K562 (cell line): ENCODE measurements around the gene TARBP1. TPM values are rescaled to one million over a fixed set of nuclear protein-coding genes. Genes with fewer than 3 reads are reported as not detected.

Source experiments
- CEBPG ChIP-seq, 3 experiments: fragments of 200-800 bp in 1 of 3; sonication (Bioruptor generic) in 1 of 3; sonication (generic) in 1 of 3; formaldehyde crosslinking in 1 of 3; IDR thresholded peaks in 2 of 3; conservative IDR thresholded peaks in 1 of 3; 2 replicates each; pipeline versions ENCODE4 v1.6.1 to v1.8.0; 2016 to 2022; ENCODE audit warnings: missing compliant biosample characterization in 2 of 3, missing genetic modification characterization in 2 of 3, mild to moderate bottlenecking in 1 of 3, missing genetic modification reagents in 1 of 3
- CHD4 ChIP-seq: fragments of 200-600 bp; sonication (generic); IDR thresholded peaks from 3 replicates; pipeline ENCODE4 v1.6.1; 2012; ENCODE audit warnings: low read depth, mild to moderate bottlenecking, mixed read lengths, low read length, inconsistent platforms; ENCODE audit not compliant: insufficient read depth, insufficient replicate concordance, poor library complexity, severe bottlenecking
- E2F1 ChIP-seq: sonication (generic); formaldehyde crosslinking; IDR thresholded peaks from 2 replicates; pipeline ENCODE4 v1.8.1; 2023; ENCODE audit warnings: mild to moderate bottlenecking, missing genetic modification reagents, moderate library complexity
- ELK1 ChIP-seq: sonication (generic); formaldehyde crosslinking; IDR thresholded peaks from 2 replicates; pipeline ENCODE4 v1.8.1; 2022; ENCODE audit warnings: missing genetic modification reagents
- ETV6 ChIP-seq, 3 experiments: fragments of 150-350 bp in 1 of 3; sonication (generic) in 1 of 3; formaldehyde crosslinking in 1 of 3; IDR thresholded peaks; 2 replicates each; pipeline versions ENCODE4 v1.6.1 to v1.8.0; 2014 to 2022; ENCODE audit warnings: borderline replicate concordance in 2 of 3, low read depth in 2 of 3, antibody characterized with exemption in 1 of 3, low read length in 1 of 3, mild to moderate bottlenecking in 1 of 3, missing genetic modification reagents in 1 of 3
- PHF8 ChIP-seq: fragments of 200-600 bp; sonication (generic); IDR thresholded peaks from 2 replicates; pipeline ENCODE4 v1.6.1; 2012; ENCODE audit warnings: mixed run types, mild to moderate bottlenecking, inconsistent platforms, low read length, moderate library complexity, borderline replicate concordance
- STAT5B ChIP-seq: fragments of 250-450 bp; sonication (Bioruptor Pico); IDR thresholded peaks from 2 replicates; pipeline ENCODE4 v1.8.0; 2021; ENCODE audit warnings: mild to moderate bottlenecking, inconsistent platforms
- TAF7 ChIP-seq: fragments of 450-650 bp; IDR thresholded peaks from 2 replicates; pipeline ENCODE4 v1.6.1; 2016; ENCODE audit warnings: missing genetic modification characterization, missing compliant biosample characterization
- ZKSCAN8 ChIP-seq: fragments of 200-800 bp; sonication (Bioruptor generic); IDR thresholded peaks from 2 replicates; pipeline ENCODE4 v1.6.1; 2016; ENCODE audit warnings: missing genetic modification characterization, missing compliant biosample characterization
- polyA plus RNA-seq, 8 experiments: library from polyadenylated mRNA; depleted of rRNA in 4 of 8; stranded (reverse) in 5 of 8; unstranded in 3 of 8; fragments of >200 nt; fragmentation: Nextera tagmentation in 2 of 8; fragmentation: Illumina TruSeq in 1 of 8; extraction: Ambion mirVana in 2 of 8; extraction: Trizol in 1 of 8; gene quantifications; 2 replicates each; pipeline versions ENCODE4 v1.2.1 to v1.2.3, GENCODE V29; 2011 to 2014; ENCODE audit warnings: inconsistent platforms in 1 of 8, missing spikeins in 1 of 8
- total RNA-seq, 7 experiments: library from RNA; depleted of rRNA in 6 of 7; stranded (reverse); fragments of >200 nt in 6 of 7; fragmentation: Illumina TruSeq in 2 of 7; extraction: Trizol in 2 of 7; gene quantifications; 2 replicates each; pipeline versions ENCODE4 v1.2.1 to v1.2.3, GENCODE V29; 2011 to 2021; ENCODE audit warnings: low replicate concordance in 1 of 7
- TF ChIP-seq, protein P1 (sequence below): sonication (generic); formaldehyde crosslinking; IDR thresholded peaks from 2 replicates; pipeline ENCODE4 v1.8.1; 2022; ENCODE audit warnings: missing genetic modification reagents
- TF ChIP-seq, protein P2 (sequence below): IDR thresholded peaks from 2 replicates; pipeline ENCODE4 v1.6.1; 2011; ENCODE audit warnings: borderline replicate concordance, low read depth, mild to moderate bottlenecking, moderate library complexity, low read length; ENCODE audit not compliant: insufficient read depth, poor library complexity, severe bottlenecking
- TF ChIP-seq, protein P3 (sequence below): sonication (generic); formaldehyde crosslinking; IDR thresholded peaks from 2 replicates; pipeline ENCODE4 v1.8.1; 2023; ENCODE audit warnings: mild to moderate bottlenecking, missing genetic modification reagents

TARBP1 gene
- total and polyA plus RNA-seq, 9 of the 15 experiments (the other 6 are each of a cell fraction or from before 2014, with no cell fraction given), result 8.8 to 48.0 (median 22.9) TPM

DNA sequence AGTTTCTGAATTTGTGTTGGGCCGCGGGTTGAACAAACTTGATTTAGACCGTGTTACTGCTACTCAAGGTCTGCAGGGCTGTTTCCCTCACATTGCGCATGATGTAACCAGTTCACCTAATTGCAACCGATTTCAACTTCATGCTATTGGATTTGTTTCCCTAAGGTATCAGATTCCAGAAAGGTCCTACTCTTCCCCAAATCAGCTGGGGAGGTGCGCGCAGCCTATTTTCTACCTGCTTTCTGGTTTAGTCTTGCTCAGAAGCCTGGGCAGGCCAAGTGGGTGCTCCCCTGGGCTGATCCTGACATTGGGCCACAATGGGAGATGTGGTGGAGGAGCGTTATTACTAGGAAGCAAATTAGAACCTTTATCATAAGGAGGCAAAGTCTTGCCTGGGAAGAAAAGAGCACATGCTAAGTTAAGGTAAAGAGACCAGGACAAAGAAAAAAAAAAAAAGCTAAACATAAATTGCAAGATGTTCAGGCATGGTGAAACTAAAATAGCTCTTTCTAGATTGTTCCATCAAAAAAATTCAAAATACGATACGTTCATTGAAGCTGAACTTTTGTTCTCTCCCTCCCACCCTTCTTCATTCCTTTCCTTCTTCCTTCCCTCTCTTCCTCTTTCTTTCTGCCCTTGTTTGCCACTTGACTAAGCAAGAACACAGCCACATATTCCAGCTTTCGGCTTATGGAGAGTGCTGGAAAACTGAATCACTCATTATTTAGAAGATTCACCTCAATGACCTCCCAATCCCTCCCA, 28.8 kb upstream of the TARBP1 start (continued):
- TF ChIP-seq, protein P1, sequence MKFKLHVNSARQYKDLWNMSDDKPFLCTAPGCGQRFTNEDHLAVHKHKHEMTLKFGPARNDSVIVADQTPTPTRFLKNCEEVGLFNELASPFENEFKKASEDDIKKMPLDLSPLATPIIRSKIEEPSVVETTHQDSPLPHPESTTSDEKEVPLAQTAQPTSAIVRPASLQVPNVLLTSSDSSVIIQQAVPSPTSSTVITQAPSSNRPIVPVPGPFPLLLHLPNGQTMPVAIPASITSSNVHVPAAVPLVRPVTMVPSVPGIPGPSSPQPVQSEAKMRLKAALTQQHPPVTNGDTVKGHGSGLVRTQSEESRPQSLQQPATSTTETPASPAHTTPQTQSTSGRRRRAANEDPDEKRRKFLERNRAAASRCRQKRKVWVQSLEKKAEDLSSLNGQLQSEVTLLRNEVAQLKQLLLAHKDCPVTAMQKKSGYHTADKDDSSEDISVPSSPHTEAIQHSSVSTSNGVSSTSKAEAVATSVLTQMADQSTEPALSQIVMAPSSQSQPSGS, result no peak
- TF ChIP-seq CHD4 (no peak), ELK1 (no peak), ETV6 (IDR thresholded peaks at IDR 0.05; ENCODE audit: borderline replicate concordance in 1 of 2, low read depth in 2 of 2, low read length in 1 of 2) (no peak), ETV6 (CRISPR knock-in tag; IDR thresholded peaks at IDR 0.05; ENCODE audit: borderline replicate concordance) (no peak), STAT5B (CRISPR knock-in tag) (no peak), PHF8 (no peak), TAF7 (tag) (no peak), ZKSCAN8 (CRISPR knock-in tag) (no peak), CEBPG (CRISPR knock-in tag; IDR thresholded peaks at IDR 0.05) (peak; percentile 81), CEBPG (tag; conservative IDR thresholded peaks at IDR 0.05 in 1 of 2, IDR thresholded peaks at IDR 0.05 in 1 of 2) (peak in 1 of 2 experiments; percentile 81; a peak in 2 of 4 replicates), E2F1 (CRISPR knock-in tag) (no peak)
- TF ChIP-seq, protein P2, sequence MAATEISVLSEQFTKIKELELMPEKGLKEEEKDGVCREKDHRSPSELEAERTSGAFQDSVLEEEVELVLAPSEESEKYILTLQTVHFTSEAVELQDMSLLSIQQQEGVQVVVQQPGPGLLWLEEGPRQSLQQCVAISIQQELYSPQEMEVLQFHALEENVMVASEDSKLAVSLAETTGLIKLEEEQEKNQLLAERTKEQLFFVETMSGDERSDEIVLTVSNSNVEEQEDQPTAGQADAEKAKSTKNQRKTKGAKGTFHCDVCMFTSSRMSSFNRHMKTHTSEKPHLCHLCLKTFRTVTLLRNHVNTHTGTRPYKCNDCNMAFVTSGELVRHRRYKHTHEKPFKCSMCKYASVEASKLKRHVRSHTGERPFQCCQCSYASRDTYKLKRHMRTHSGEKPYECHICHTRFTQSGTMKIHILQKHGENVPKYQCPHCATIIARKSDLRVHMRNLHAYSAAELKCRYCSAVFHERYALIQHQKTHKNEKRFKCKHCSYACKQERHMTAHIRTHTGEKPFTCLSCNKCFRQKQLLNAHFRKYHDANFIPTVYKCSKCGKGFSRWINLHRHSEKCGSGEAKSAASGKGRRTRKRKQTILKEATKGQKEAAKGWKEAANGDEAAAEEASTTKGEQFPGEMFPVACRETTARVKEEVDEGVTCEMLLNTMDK, result no peak
- TF ChIP-seq, protein P3, sequence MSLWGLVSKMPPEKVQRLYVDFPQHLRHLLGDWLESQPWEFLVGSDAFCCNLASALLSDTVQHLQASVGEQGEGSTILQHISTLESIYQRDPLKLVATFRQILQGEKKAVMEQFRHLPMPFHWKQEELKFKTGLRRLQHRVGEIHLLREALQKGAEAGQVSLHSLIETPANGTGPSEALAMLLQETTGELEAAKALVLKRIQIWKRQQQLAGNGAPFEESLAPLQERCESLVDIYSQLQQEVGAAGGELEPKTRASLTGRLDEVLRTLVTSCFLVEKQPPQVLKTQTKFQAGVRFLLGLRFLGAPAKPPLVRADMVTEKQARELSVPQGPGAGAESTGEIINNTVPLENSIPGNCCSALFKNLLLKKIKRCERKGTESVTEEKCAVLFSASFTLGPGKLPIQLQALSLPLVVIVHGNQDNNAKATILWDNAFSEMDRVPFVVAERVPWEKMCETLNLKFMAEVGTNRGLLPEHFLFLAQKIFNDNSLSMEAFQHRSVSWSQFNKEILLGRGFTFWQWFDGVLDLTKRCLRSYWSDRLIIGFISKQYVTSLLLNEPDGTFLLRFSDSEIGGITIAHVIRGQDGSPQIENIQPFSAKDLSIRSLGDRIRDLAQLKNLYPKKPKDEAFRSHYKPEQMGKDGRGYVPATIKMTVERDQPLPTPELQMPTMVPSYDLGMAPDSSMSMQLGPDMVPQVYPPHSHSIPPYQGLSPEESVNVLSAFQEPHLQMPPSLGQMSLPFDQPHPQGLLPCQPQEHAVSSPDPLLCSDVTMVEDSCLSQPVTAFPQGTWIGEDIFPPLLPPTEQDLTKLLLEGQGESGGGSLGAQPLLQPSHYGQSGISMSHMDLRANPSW (CRISPR knock-in tag), result no peak
